ENCODE results near the gene PNPLA2. TPM values are rescaled to one million over a fixed set of nuclear protein-coding genes. Genes with fewer than 3 reads are reported as not detected.

Gene PNPLA2
- 2.6 and 20.9 TPM in 2 replicates for total RNA-seq (ENCODE audit: low replicate concordance)

- TF ChIP-seq EZH2 (IDR thresholded peaks at IDR 0.05) (no peak), EZH2phosphoT487 (IDR thresholded peaks at IDR 0.05) (no peak), CTCF (IDR thresholded peaks at IDR 0.05) (no peak)
- H3K9me3 Mint-ChIP-seq, result no peaks in the 10 kb centered on the region
- peaks cover 31% of the 10 kb centered on the region for H3F3A ChIP-seq (ENCODE audit: low read depth)
- peak within 1 kb of the TSS; percentile 81 for H3K4me3 Mint-ChIP-seq
- peaks cover 8% of the 10 kb centered on the region for H3K4me1 Mint-ChIP-seq
- peak within 1 kb of the TSS; percentile 94 for H3K4me2 ChIP-seq
- H3K27me3 Mint-ChIP-seq (ENCODE audit: insufficient read depth, low read depth), result peaks cover 9% of the 10 kb centered on the region
- DNase-seq (ENCODE audit: low spot score), result no peak
- H3K27ac ChIP-seq, result no peak within 1 kb of the TSS
- H3K36me3 ChIP-seq, result no peaks in the 10 kb centered on the region
- H3K9me3 ChIP-seq (ENCODE audit: low read depth), result no peaks in the 10 kb centered on the region
- H3K27me3 ChIP-seq, result no peaks in the 10 kb centered on the region
- peak within 1 kb of the TSS; percentile 85 for H3K27ac Mint-ChIP-seq
- H4K20me1 ChIP-seq (ENCODE audit: low read depth), result peaks cover 34% of the 10 kb centered on the region
- H3K4me1 ChIP-seq, result no peaks in the 10 kb centered on the region
- H2AFZ ChIP-seq (replicated peaks), result no peak within 1 kb of the TSS
- peaks cover 9% of the 10 kb centered on the region for H3K79me2 ChIP-seq (ENCODE audit: low read depth)
- H3K36me3 Mint-ChIP-seq, result peaks cover 5% of the 10 kb centered on the region
- peak within 1 kb of the TSS; percentile 51 for H3K9ac ChIP-seq
- peak within 1 kb of the TSS; percentile 92 for H3K4me3 ChIP-seq
Measured at GRCh38 chr11:818396-819128, at the start of gene PNPLA2. TSS of gene PNPLA2 (plus strand) at chr11:818914. CDS start at chr11:819719, 805 bp downstream.

- no peaks in the 10 kb centered on the region for H3K9me3 ChIP-seq (ENCODE audit: low read depth)
- Mint-ChIP-seq H3K27ac (no peak overlapping the region), H3K27me3 (ENCODE audit: insufficient read depth, low read depth) (peaks cover 2% of the 10 kb centered on the region), H3K4me1 (no peaks in the 10 kb centered on the region), H3K9me3 (no peaks in the 10 kb centered on the region), H3K4me3 (no peak overlapping the region), H3K36me3 (peaks cover 7% of the 10 kb centered on the region)
- peaks cover 50% of the 10 kb centered on the region for H4K20me1 ChIP-seq (ENCODE audit: low read depth)
- H3K4me3 ChIP-seq, result no peak overlapping the region
- H3F3A ChIP-seq (ENCODE audit: low read depth), result peaks cover 8% of the 10 kb centered on the region
- peaks cover under 1% of the 10 kb centered on the region for H3K4me1 ChIP-seq
- no peak overlapping the region for H3K4me2 ChIP-seq
- H3K27me3 ChIP-seq, result no peaks in the 10 kb centered on the region
- no peak overlapping the region for H2AFZ ChIP-seq (replicated peaks)
- H3K36me3 ChIP-seq, result no peaks in the 10 kb centered on the region
- DNase-seq (ENCODE audit: low spot score), result no peak
- H3K9ac ChIP-seq, result no peak overlapping the region
- H3K79me2 ChIP-seq (ENCODE audit: low read depth), result peaks cover 20% of the 10 kb centered on the region
- no peak overlapping the region for H3K27ac ChIP-seq
- TF ChIP-seq CTCF (IDR thresholded peaks at IDR 0.05) (no peak), EZH2 (IDR thresholded peaks at IDR 0.05) (no peak), EZH2phosphoT487 (IDR thresholded peaks at IDR 0.05) (no peak)
Measured at GRCh38 chr11:769887-770641, 48.6 kb upstream of the PNPLA2 start.

- Mint-ChIP-seq H3K9me3 (no peaks in the 10 kb centered on the region), H3K27me3 (ENCODE audit: insufficient read depth, low read depth) (no peaks in the 10 kb centered on the region), H3K27ac (no peak overlapping the region), H3K4me1 (peaks cover 5% of the 10 kb centered on the region), H3K36me3 (peaks cover 9% of the 10 kb centered on the region), H3K4me3 (no peak overlapping the region)
- H3K9me3 ChIP-seq (ENCODE audit: low read depth), result no peaks in the 10 kb centered on the region
- no peak overlapping the region for H3K4me3 ChIP-seq
- TF ChIP-seq CTCF (IDR thresholded peaks at IDR 0.05), result no peak
- no peak for TF ChIP-seq EZH2phosphoT487 (IDR thresholded peaks at IDR 0.05)
- no peak for TF ChIP-seq EZH2 (IDR thresholded peaks at IDR 0.05)
- DNase-seq (ENCODE audit: low spot score), result peak; percentile 1
- no peak overlapping the region for H3K4me2 ChIP-seq
- H3K9ac ChIP-seq, result no peak overlapping the region
- peaks cover 9% of the 10 kb centered on the region for H3K4me1 ChIP-seq
- peaks cover 59% of the 10 kb centered on the region for H4K20me1 ChIP-seq (ENCODE audit: low read depth)
- peaks cover 6% of the 10 kb centered on the region for H3F3A ChIP-seq (ENCODE audit: low read depth)
- peaks cover 29% of the 10 kb centered on the region for H3K79me2 ChIP-seq (ENCODE audit: low read depth)
- no peaks in the 10 kb centered on the region for H3K27me3 ChIP-seq
- H2AFZ ChIP-seq (replicated peaks), result no peak overlapping the region
- H3K36me3 ChIP-seq, result no peaks in the 10 kb centered on the region
- H3K27ac ChIP-seq, result no peak overlapping the region
Measured at GRCh38 chr11:770642-771616, 47.8 kb upstream of the PNPLA2 start.
